Stimulated activated CD4-positive, alpha-beta T cell treated with anti-CD3 and anti-CD28 coated beads, Interleukin-15, amount 100 ng/mL, for 1 hour (primary cell): ENCODE results near the gene NPAS3.

Experiments
- DNase-seq, 2 donors: peaks; one replicate each; pipeline ENCODE4 v3.0.0-alpha.2; 2020; ENCODE audit warnings: low read depth in 1 of 2, low spot score in 1 of 2

Gene NPAS3

DNA sequence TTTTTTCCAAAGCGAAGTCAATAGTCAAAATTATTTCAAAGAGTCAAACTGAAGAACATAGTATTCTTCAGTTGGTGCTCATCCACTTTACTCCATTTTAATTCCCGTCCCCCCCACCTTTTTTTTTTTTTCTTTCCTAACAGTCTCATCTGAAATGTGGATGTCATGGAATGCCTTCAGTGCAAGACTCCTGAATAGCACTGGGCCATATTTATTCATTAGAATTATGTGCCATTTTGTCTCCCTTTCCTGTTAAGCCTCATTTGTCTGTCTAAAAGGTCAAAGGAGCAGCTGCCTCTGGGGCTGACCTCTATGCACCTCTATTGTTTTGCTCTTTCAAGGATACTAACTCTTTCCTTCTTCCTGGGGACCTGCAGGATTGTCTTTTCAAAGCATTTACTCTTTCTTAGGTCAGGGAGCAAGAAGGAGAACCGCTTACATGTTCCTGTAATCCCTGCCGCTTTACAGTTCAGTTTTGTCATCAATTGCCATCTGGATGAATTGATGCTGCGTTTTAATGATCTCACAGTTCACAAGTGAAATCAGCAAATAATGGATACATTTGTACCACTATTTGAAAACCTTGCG, 310.6 kb downstream of the NPAS3 start:
- DNase-seq, result no peak

DNA sequence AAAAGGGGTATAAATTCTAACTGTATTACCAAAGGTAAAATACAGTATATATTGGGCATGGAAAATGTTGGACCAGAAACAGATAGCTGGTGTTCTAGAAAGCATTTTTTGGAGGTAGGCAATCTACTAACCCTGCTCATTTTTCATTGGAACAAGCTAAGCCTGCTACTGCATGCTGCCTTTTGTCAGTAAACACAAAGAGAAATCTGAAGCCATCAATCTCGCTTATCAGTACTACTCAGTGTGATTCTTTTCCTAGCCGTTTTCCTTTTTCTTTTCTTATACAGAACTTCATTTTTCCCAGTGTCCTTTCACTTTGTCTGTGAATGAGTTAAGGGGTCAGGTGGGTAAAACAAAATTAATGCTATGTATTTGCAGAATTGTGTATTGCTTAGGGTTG, 312.3 kb downstream of the NPAS3 start:
- DNase-seq, result no peak

DNA sequence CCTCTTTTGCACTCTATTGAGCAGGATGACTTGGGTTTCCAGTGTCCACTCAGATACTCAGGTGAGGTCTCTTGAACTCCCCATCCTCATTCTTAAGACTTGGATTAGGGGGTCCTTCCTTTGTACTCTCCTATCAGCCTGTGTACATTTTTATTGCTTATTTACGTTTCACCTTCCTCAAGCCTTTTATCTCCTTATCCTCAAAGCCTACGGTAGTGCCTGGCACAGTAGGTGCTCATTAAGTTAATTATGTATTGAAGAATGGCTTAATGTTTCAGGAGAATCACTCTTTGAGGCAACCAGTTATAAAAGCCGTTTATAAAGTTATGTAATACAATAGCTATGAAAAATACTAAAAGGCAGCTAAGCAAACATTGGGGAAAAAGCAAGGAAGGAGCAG, 315.7 kb downstream of the NPAS3 start:
- no peak for DNase-seq

DNA sequence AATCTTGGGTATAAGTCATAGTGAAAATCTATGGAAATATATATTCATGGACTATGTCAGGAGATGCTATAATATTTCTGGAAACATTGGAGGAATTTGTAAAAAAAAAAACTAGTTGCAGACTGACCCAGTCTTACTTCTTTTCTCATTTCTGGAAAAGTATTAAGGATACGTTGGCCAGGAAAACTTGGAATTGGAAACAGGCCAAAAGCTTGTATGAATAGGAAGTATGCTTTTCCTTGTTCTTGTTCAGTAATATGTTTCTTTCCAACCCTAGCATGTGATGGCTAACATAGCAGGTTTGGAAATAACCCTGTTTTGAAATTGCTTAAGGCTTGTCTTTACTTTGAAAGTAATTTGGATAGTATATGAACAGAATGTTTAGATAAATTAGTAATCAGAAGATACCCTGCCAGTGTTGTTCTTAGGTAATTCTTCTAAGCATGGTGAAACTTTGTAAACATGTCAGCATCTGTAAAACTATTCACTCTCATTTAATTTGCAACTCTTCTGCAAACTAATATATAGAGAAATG, 316.2 kb downstream of the NPAS3 start:
- no peak for DNase-seq

- no peak for DNase-seq
Measured at GRCh38 chr14:33257796-33258195, 319.1 kb downstream of the NPAS3 start.

- DNase-seq, result no peak
Measured at GRCh38 chr14:33259764-33260163, 321.1 kb downstream of the NPAS3 start.

DNA sequence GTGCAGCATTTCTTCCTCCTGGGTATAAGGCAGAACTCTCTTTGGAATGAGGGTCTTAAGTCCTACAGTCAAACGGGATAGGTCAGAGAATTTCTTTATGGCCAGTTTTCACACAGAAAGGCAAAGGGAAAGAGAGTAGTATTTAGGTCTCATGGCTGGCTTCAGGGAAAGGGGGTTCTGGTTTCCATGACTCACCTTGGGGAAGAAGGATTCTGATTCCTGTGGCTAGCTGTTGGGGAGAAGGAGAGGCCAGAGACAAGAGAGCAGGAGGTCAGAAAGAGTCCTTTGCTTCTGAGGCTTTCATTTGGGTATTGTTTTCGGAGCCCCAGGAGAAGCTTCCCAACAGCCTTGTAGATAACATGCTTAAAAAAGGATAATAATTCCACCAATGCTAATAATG, 332.5 kb downstream of the NPAS3 start:
- DNase-seq, result no peak

DNA sequence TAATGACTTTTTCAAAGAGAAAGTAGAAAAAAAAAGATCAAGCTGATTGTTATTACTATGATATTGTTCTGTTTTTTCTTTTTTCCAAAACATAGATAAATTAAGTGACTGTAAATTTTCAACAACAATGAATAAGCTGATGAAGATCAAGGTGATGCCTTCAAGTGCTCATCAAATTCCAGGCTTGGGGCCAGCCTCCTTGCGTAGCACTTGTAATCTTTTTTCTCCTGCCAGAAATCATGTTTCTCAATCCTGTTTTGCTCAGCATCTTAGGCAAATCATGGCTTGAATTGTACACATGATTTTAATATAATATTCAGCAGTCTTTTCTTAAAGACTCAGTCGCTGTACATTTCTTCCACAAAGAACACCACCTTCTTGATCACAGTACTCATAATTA, 333.2 kb downstream of the NPAS3 start:
- DNase-seq, result no peak

GRCh38 chr14:33273978-33274377, 335.3 kb downstream of the NPAS3 start:
- no peak for DNase-seq

GRCh38 chr14:33275879-33276278, 337.2 kb downstream of the NPAS3 start:
- DNase-seq, result no peak

DNA sequence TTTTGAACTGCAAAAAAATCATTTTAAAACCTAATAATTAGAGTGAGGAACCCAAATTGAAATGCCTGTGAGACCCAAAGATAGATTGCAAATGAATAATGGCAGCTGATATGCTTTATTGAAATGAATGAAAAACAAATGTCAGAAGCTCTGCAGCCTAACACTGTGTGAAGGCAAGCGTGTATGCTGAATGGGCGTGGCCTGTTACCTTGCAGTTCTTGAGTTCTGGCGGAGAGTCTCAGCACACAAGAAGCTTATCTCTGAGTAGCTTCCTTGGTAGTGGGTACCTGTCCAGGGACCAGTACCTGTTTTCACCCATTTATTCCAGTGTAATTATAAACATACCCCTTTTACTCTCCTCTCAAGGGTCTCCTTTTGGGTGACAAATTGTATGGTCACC, 341.2 kb downstream of the NPAS3 start:
- DNase-seq, result no peak

DNA sequence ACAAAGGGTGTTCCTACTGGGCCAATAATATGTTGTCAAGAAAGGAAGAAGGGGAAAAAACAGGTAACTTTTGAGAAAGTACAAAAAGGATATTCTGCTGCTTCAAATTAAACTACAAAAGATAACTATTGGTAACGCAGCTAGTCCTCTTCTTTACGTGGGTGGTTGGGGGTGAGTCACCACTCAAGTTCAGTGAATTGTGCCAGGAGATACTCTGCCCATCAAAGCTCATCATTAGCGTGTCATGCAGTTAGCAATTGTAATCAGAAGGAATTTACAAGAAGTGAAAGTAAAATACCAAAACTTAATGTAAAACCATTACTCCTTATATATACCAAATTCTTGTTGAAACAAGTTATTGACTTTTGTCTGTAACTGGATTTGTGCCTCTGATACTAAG, 342.0 kb downstream of the NPAS3 start:
- DNase-seq, result no peak

- DNase-seq, result no peak
Measured at GRCh38 chr14:33282331-33283230, 343.9 kb downstream of the NPAS3 start.

DNA sequence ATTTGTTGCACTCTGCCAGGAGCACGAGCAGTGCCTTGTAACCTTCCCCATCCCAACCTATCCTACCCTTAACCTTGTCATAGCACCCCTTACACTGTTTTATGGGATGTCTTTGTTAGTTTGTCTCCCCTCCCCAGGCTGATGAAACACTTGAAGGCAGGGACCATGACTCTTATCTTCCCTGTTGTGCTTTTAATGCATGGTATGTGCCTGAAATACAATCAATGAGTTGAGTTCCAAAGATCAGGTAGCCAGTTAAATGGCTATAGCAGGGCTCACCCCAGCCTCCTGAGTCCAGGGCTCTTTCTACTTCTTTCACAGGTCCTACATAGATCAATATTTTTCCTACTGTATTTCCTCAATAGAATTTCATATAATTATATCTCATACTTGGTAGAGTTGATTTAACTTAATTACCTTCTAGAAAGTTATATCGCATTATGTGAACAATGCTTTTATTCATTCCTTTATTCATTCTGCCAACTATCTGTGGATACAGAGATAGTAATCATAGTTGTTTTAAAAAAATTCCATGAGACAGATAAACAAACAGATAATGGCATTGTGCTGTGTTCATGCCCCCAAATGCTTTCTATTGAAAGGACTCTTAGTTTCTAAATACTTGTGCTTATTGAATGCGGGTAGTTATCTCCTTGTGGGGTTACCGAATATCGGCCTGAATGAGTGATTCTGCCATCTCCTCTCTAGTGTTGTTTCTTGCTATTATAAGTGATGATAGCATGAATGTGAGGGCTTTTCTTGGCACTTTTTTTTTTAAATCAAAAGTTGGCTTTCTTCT, 347.4 kb downstream of the NPAS3 start:
- DNase-seq, result no peak

- no peak for DNase-seq
Measured at GRCh38 chr14:33287189-33287588, 348.5 kb downstream of the NPAS3 start.

DNA sequence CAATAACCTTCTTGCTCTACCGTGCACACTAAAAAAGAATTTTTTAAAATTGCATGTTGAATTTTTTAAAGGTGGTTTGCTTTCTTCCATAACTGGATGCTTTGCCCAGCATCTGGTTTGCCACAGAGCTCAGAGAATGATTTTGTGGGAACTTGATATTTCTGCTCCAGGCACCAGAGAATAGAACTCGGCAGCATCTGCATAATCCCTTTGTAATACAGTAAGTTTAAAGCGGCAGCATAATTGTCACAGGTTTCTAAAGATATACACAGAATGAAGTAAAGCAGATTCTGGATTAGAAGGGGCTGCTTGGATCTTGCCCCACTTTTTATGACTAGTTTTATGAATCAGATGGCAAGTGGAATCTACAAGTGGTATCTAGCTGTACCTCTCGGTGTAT, 352.0 kb downstream of the NPAS3 start:
- no peak for DNase-seq

- no peak for DNase-seq
Measured at GRCh38 chr14:33291529-33292104, 352.9 kb downstream of the NPAS3 start.

DNA sequence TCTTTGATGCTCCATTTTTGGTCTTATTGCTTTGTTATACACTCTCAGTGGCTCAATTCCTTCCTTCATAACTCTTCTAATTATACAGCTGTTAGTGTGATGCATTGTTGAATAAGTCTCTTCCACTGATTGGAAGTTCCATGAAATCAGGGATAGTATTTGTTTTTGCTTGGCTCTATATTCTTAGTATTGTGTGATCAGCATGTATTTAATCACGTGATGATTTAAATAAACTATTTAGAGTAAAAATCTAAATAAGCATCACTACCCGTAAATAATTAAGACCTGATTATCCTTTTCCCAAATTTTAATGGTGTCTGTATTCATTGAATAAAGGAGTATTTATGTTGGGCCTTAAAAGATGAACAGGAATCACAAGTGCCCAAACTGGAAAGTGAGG, 355.7 kb downstream of the NPAS3 start:
- DNase-seq, result no peak

DNA sequence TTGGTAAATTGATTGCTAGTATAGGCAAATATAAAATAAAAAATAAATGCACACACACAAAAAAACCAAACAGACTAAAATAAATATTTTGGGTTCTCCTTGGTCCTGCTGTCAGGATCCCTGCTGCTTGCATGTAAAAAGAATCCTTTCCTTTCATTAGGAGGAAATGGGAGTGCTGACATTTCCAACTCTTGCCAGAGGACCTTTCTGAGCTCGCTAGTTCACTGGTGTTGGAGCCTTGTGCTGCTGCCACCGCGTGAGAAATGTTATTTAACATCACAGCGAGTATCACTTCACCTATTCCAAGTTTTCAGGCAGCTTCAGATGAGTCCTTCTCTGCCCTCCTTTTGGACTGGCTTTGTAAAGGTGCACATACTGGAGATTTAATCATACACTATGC, 358.9 kb downstream of the NPAS3 start:
- DNase-seq, result no peak

DNA sequence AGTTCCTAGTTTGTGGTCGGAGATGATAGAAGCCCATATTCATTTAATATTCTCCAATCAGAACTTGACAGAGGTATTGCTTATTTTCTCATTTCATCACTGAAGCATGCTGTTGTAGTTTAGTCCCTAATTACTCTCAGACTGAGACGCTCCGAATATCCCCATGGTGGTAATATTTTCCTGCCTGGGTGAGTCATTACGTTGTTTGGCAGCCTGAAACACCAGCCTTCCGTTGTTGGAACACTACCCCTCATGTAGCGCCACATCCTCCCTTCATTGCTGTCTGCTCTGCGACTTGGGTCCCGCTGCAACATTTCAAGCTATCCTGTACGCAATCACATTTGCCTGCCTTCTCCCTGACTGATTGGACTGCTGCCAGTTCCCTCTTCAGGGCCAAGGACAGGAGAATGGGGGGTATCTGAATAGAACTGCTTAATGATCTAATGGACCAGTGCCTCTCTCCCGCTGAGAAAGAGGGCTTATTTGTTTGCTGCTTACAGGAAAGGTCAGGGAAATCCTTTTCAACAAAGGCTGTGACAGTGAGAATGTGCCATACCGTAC, 369.1 kb downstream of the NPAS3 start:
- no peak for DNase-seq

GRCh38 chr14:33309106-33309505, 370.4 kb downstream of the NPAS3 start:
- no peak for DNase-seq
